Pancreas (tissue), 10 donors: ENCODE results near the gene ANO9. TPM values are rescaled to one million over a fixed set of nuclear protein-coding genes. Genes with fewer than 3 reads are reported as not detected.

Experiments
- ATAC-seq, 4 donors: fragments of 200-7000 bp; cut with Tn5 transposase; one replicate each; pipeline versions ENCODE4 v1.8.0 to v1.9.1; 2020; ENCODE audit warnings: mild to moderate bottlenecking in 4 of 4, moderate library complexity in 4 of 4
- DNase-seq, 6 donors: peaks; one replicate each; pipeline ENCODE4 v3.0.0-alpha.2; 2020
- FAIRE-seq: peaks from 2 replicates; lab custom pipeline; 2012; peaks lifted over from hg19 to GRCh38; lab: Jason Lieb, UNC
- H3K27ac ChIP-seq, 4 donors: fragments of 200-600 bp; sonication (generic); 1 replicate in 3 of 4; 2 replicates in 1 of 4; pipeline versions ENCODE4 v1.5.0 to v1.8.0; 2020
- H3K27me3 ChIP-seq, 4 donors: fragments of 200-600 bp; one replicate each; pipeline ENCODE4 v1.8.0; 2021
- H3K36me3 ChIP-seq, 3 donors: fragments of 200-600 bp; sonication (generic) in 1 of 3; one replicate each; pipeline versions ENCODE4 v1.5.0 to v1.8.0; 2020 to 2021
- H3K4me1 ChIP-seq, 3 donors: fragments of 200-600 bp; one replicate each; pipeline ENCODE4 v1.8.0; 2021
- H3K4me3 ChIP-seq, 4 donors: fragments of 200-600 bp; sonication (generic) in 2 of 4; one replicate each; pipeline versions ENCODE4 v1.5.0 to v1.8.0; 2020 to 2021
- H3K9me3 ChIP-seq, 4 donors: fragments of 200-600 bp; one replicate each; pipeline ENCODE4 v1.8.0; 2021
- WGBS, 2 donors: extraction: QIAGEN DNeasy Blood & Tissue Kit; methylation state at CpG; one replicate each; pipeline ENCODE4 v1.1.7; 2013; 5-methylcytosine and 5-hydroxymethylcytosine counted together
- intact Hi-C, 3 donors: fragments of 100-400 bp; cut with DNase I; formaldehyde crosslinking; loops; one replicate each; pipeline versions ENCODE4 v1.11.1 to v1.14.2; 2022
- polyA plus RNA-seq, 2 donors: library from polyadenylated mRNA; stranded (reverse); fragments of 200-250 nt; gene quantifications; one replicate each; pipeline ENCODE4 v1.2.3, GENCODE V29; 2013
- total RNA-seq, 6 donors: library from RNA; stranded (reverse); fragmentation: NEBNext Ultra II Directional in 4 of 6; extraction: Animal tissue kit (Norgen Biotek cat#: 25700) in 4 of 6; gene quantifications; one replicate each; pipeline versions ENCODE4 v1.2.1 to v1.2.4, GENCODE V29; 2021 to 2023
- TF ChIP-seq, protein P1 (sequence below), 4 donors: fragments of 200-600 bp; sonication (generic) in 3 of 4; IDR thresholded peaks; one replicate each; pipeline versions ENCODE4 v1.5.0 to v1.8.0; 2021; ENCODE audit warnings: antibody characterized with exemption in 4 of 4
- donor health status: healthy with polysubstance abuse.
- donor health status: DM: no; HTN: no; CAD: no; lungs with moderate emphysema.
- donor health status: DM: no; HTN: no; CAD: no.
- donor health status: control.
- donor health status: control.
- donor health status: Bipolar disorder and iron deficiency.
- donor health status: DM: yes; HTN: yes; CAD: no.
- donor health status: DM: no; HTN: no; CAD: no.
- donor health status: DM: no; HTN: no; CAD: no.
- donor health status: DM: yes; HTN: yes; CAD: no.

Gene ANO9
- total and polyA plus RNA-seq, 8 donors: 6.2 to 68.7 (median 14.9) TPM

DNA sequence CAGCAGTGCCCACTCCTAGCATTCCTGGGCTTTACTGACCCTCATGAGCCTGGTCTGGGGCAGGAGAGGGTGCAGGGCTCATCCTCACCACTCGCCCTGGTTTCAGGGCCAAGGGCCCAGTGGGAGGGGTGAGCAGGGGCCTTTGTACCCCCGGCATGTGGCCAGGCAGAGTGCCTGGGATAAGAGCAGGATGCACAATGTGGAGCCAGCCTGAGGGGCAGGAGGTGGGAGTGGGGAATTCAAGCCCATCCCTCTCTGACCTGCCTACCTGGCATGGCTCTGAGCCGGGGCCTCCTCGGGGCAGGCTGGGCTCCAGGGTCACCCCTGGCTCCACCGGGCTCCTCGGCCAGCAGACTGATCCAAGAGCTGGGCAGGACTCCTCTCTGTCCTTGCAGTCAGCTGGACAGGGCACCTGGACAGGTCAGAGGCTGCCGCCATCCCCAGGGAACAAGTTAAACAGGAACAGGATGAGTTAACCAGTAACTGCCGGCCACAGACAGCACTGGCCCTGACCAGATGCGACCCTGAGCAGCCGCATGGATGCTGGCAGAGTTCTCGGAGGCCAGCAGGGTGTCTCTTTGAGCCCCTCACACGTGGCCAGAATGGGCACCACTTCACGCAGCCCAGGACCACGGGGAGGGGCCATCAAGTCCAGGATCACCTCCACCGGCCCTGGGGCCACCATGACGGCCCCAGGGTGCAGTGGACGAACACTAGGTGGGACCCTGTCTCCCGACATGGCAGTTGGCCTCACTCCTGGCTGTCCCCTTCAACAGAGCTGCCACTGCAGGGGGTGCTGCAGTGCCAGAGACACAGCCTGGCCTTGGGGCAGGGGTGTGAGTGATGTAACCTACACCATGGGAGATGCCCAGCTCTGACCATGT lies 32.0 kb downstream of the ANO9 start:
- H3K27me3 ChIP-seq: no peaks in the 10 kb centered on the region
- peak in 4 of 6 donors; percentile 29 to 77 (median 52) for DNase-seq
- TF ChIP-seq, protein P1, sequence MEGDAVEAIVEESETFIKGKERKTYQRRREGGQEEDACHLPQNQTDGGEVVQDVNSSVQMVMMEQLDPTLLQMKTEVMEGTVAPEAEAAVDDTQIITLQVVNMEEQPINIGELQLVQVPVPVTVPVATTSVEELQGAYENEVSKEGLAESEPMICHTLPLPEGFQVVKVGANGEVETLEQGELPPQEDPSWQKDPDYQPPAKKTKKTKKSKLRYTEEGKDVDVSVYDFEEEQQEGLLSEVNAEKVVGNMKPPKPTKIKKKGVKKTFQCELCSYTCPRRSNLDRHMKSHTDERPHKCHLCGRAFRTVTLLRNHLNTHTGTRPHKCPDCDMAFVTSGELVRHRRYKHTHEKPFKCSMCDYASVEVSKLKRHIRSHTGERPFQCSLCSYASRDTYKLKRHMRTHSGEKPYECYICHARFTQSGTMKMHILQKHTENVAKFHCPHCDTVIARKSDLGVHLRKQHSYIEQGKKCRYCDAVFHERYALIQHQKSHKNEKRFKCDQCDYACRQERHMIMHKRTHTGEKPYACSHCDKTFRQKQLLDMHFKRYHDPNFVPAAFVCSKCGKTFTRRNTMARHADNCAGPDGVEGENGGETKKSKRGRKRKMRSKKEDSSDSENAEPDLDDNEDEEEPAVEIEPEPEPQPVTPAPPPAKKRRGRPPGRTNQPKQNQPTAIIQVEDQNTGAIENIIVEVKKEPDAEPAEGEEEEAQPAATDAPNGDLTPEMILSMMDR (IDR thresholded peaks at IDR 0.05): no peak
- no peak for FAIRE-seq
- H3K27ac ChIP-seq: no peak overlapping the region
- no peak overlapping the region for H3K4me3 ChIP-seq
- H3K4me1 ChIP-seq: peaks cover 0 to 3% (median 0%) of the 10 kb centered on the region in 3 donors
- no peak for ATAC-seq
- H3K9me3 ChIP-seq: no peaks in the 10 kb centered on the region
- intact Hi-C loops: no loop called here
- H3K36me3 ChIP-seq: no peaks in the 10 kb centered on the region
- WGBS, 2 donors: 49 to 52% methylated on average over 18 of the region's 18 CpGs

DNA sequence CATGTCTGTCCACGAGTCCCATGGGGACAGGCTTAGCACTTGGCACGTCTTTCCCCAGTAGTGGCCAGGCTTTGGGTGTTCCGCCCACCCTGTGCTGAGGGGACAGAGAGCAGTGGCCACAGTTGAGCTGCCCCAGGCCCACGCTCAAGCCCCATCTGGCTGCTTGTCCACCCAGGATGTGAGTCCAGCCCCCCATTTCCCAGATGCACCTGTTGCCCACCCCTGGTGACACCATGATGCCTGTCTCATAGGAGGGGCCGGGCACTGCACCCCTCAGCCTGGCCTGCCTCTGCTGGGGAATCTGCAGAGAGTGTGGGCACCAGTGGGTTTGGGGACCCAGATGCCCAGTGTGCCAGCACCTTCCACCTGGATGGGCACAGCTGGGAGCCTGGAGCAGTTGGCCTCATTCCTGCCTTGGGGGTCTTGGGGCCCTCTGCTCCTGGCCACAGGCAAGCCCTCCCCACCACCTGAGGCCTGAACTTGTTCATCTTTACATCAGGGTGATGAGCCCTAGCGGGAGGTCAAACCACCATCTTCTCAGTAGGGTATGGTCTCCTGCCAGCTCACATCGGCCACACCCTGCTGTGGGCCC lies 32.7 kb downstream of the ANO9 start:
- Histone ChIP-seq H3K36me3 (peaks cover 0 to 1% (median under 1%) of the 10 kb centered on the region in 3 donors), H3K9me3 (no peaks in the 10 kb centered on the region), H3K4me1 (peaks cover 0 to 3% (median 0%) of the 10 kb centered on the region in 3 donors), H3K27me3 (no peaks in the 10 kb centered on the region), H3K4me3 (no peak overlapping the region), H3K27ac (no peak overlapping the region)
- intact Hi-C loops: no loop called here
- ATAC-seq (no peak), DNase-seq (peak in 4 of 6 donors; percentile 24 to 74 (median 42)), FAIRE-seq (no peak)
- TF ChIP-seq, protein P1 (IDR thresholded peaks at IDR 0.05): no peak
- WGBS, 2 donors: 80% methylated on average over 7 of the region's 7 CpGs

DNA sequence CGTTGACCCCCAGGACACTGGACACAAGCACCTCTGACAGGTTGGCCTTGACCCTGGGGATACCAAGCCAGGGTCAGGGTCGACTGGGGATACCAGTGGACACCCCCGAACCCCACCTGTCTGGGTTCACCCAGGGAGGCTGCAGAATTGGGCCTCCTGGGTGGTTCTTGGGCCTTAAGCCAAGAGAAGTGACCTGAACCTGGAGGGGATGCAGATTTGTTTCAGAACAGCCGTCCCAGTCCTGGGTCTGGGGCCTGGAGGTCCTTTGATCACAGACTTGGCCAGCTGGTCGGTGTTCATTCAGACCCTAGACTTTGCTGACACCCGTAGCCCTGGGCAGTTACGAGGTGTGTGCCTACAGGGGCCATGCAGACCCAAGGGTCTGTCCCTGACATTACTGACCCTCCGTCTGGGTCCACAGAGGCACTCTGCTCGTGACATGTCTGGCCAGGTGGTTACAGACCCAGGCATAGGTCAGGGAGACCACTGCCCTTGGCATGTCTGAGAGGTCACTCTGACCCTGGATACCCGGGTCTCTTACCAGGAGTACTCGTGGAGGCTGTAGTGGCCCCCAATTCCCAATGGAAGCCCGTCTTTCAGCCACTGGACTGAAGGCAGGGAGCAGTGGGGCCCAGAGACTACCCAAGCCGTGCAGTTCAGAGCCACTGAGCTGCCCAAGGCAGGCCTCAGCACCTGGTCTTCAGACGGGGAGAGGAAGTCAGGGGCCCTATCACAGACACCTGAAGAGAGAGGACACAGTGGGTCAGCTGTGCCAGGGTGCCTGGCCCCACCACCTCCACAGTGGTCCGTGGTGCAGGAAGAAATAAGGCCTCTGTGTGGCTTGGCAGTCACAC lies 33.4 kb downstream of the ANO9 start:
- Histone ChIP-seq H3K27me3 (no peaks in the 10 kb centered on the region), H3K36me3 (peaks cover 0 to 9% (median 7%) of the 10 kb centered on the region in 3 donors), H3K4me1 (peaks cover 0 to 3% (median 0%) of the 10 kb centered on the region in 3 donors), H3K9me3 (no peaks in the 10 kb centered on the region), H3K4me3 (no peak overlapping the region), H3K27ac (no peak overlapping the region)
- FAIRE-seq: no peak
- DNase-seq: peak in 3 of 6 donors; percentile 28 to 47 (median 29)
- intact Hi-C loops: no loop called here
- 87 to 91% methylated on average over 15 of the region's 15 CpGs for WGBS, 2 donors
- ATAC-seq: no peak
- TF ChIP-seq, protein P1 (IDR thresholded peaks at IDR 0.05): no peak

DNA sequence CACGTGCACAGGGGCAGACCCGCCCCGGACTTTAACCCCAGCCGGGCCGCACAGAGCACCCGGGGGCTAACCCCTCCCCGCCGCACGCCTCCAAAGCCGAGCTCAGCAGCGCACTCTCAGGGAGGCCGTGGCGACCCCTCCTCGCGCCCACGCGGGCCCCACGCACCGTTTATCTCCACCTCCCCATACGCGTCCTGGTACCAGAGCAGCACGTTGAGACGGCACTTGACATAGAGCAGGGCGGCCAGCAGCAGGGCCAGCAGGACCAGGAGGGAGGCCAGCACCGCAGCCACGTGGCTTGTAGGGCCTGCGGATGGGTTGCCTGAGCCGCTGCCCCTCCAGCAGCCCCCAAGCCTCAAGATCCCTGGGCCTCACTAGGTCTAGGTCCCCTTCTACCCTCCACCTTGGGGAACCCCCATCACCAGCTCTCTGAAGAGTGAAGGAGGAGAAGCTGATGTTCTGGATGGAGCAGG lies 34.1 kb downstream of the ANO9 start:
- peak overlapping the region in 2 of 4 donors; percentile 25 to 50 for H3K27ac ChIP-seq
- DNase-seq (peak in 3 of 6 donors; percentile 56 to 86 (median 61)), FAIRE-seq (no peak), ATAC-seq (peak in 2 of 4 donors; percentile 2 to 12)
- H3K4me1 ChIP-seq: peaks cover 0 to 3% (median 0%) of the 10 kb centered on the region in 3 donors
- TF ChIP-seq, protein P1 (IDR thresholded peaks at IDR 0.05): no peak
- intact Hi-C loops: no loop called here
- no peak overlapping the region for H3K4me3 ChIP-seq
- H3K9me3 ChIP-seq: no peaks in the 10 kb centered on the region
- peaks cover 0 to 9% (median 7%) of the 10 kb centered on the region in 3 donors for H3K36me3 ChIP-seq
- 78 to 83% methylated on average over 20 to 28 of the region's 28 CpGs for WGBS, 2 donors
- H3K27me3 ChIP-seq: no peaks in the 10 kb centered on the region
